NT2/D1 (cell line): ENCODE data around the gene ATP7A.

ENCODE experiments used
- SUZ12 ChIP-seq: IDR thresholded peaks from 2 replicates; pipeline ENCODE4 v1.6.1; 2011; ENCODE audit not compliant: insufficient read length, insufficient read depth; ENCODE audit errors: extremely low read depth
- YY1 ChIP-seq: IDR thresholded peaks from 2 replicates; pipeline ENCODE4 v1.6.1; 2011; ENCODE audit not compliant: insufficient read length, insufficient read depth
- ZNF274 ChIP-seq: IDR thresholded peaks from 2 replicates; pipeline ENCODE4 v1.6.1; 2011; ENCODE audit warnings: mild to moderate bottlenecking, low read depth, low read length

DNA sequence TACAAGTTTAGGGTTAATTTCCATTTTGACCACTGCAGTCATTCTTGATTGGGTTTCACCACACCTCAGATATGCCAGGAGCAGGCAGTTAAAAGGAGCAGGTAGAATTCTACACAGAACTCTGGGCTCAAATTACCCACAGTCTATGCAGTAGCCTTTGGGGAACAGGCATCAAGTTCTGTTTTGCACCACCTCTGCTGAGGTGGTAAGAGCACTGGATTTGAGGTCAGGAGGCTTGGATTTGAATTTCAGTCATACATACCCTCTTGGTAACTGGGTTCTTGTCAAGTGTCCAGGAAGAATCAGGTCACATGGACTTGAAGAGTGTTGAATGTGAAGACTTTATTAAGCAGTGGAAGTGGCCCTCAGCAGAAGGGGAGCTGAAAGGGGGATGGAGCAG is 153.2 kb downstream of the ATP7A start:
- TF ChIP-seq YY1: no peak
- no peak for TF ChIP-seq ZNF274
- no peak for TF ChIP-seq SUZ12
